Measurements from ENCODE around the gene EFS.

GRCh38 chr14:23348297-23348655 lies 16.7 kb downstream of the EFS start:
- TF ChIP-seq CTCF (IDR thresholded peaks at IDR 0.05; ENCODE audit: low read length) (no peak), EZH2 (optimal IDR thresholded peaks at IDR 0.05; ENCODE audit: low read depth, low read length) (no peak), EZH2phosphoT487 (IDR thresholded peaks at IDR 0.05; ENCODE audit: low read length) (no peak)

All from MM.1S (cell line).